Measurements from ENCODE around the gene POLR1A. TPM values are rescaled to one million over a fixed set of nuclear protein-coding genes. Genes with fewer than 3 reads are reported as not detected.
A peak's percentile ranks its signal among the peaks of the same experiment; 100 is the strongest.

The POLR1A gene
- total and polyA plus RNA-seq, 2 donors (not counting 3 experiments of a cell fraction or from before 2014, with no cell fraction given) = 7.6 to 40.7 TPM

DNA sequence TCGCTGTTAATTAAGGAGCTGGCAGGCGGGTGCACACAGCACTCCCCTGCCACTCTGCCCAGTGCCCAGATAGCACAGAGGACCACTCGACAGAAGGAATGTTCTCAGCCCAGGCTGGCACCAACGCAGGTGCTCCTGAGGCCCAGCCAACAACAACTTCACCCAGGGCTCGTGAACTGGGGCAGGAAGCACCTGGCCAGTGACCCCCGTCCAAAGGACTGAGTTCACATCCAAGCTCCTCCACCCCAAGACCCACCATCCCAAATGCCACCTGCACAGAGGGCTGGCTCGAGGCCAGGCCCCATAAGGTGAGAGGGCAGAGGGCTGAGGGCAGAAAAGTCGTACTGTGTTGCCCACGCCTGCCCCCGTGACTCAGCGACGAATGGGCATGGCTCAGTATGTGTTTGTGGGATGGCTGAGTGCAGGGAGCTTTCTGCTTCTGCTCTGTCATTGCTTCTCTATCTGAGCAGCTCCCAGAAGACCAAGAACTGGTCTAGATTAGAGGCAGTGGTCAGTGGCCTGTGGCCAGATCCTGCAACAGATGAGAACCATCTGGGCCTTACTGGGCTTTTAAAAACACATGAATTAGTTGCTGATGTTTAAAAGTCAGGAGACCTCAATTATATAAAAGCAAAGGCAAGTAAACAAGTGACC, 68.4 kb downstream of the POLR1A start:
- Histone ChIP-seq H3K9me1 (replicated peaks; ENCODE audit: control insufficient read depth, extremely low read depth, insufficient read depth, low read length) (no peaks in the 10 kb centered on the region), H3K9me3 (replicated peaks; ENCODE audit: control insufficient read depth, insufficient read depth, low read length) (no peaks in the 10 kb centered on the region), H2AFZ (ENCODE audit: low read depth, low read length) (no peak overlapping the region), H3K9ac (replicated peaks; ENCODE audit: extremely low read depth, insufficient read depth, low read length) (peak overlapping the region; percentile 66), H3K79me2 (ENCODE audit: control insufficient read depth, insufficient read depth, low read length) (no peaks in the 10 kb centered on the region), H3K4me2 (ENCODE audit: insufficient read depth, low read length) (peak overlapping the region; percentile 56), H3K36me3 (ENCODE audit: control insufficient read depth in 2 of 2, extremely low read depth in 1 of 2, insufficient read depth in 2 of 2, low read length in 2 of 2) (peaks cover 4 to 19% of the 10 kb centered on the region in 2 experiments), H3K27ac (ENCODE audit: insufficient read depth, low read depth, low read length) (peak overlapping the region; percentile 96), H3K27me3 (ENCODE audit: control insufficient read depth in 2 of 2, insufficient read depth in 2 of 2, low read length in 2 of 2) (no peaks in the 10 kb centered on the region), H4K20me1 (replicated peaks; ENCODE audit: control insufficient read depth, extremely low read depth, insufficient read depth, low read length) (no peaks in the 10 kb centered on the region), H3K4me3 (replicated peaks in 1 of 3; ENCODE audit: insufficient read depth in 1 of 3, low read depth in 1 of 3, low read length in 3 of 3) (no peak overlapping the region), H3K4me1 (ENCODE audit: control insufficient read depth, extremely low read depth, insufficient read depth, low read length) (peaks cover 43% of the 10 kb centered on the region)
- BruUV-seq (replicated peaks) = no TSS peak
- DNase-seq (ENCODE audit: low read depth, low spot score) (peak; percentile 89), FAIRE-seq (no peak)
- no peak for TF ChIP-seq JUN (IDR thresholded peaks at IDR 0.05; ENCODE audit: borderline replicate concordance, insufficient read depth, insufficient read length, low read depth)
- peak; percentile 75 for TF ChIP-seq POLR2AphosphoS5 (IDR thresholded peaks at IDR 0.05; ENCODE audit: insufficient read depth, low read depth, low read length)
- TF ChIP-seq EZH2 (IDR thresholded peaks at IDR 0.05; ENCODE audit: borderline replicate concordance, low read depth, low read length, severe bottlenecking) = no peak
- no peak for TF ChIP-seq MAX (IDR thresholded peaks at IDR 0.05; ENCODE audit: insufficient read depth, insufficient read length)
- no peak for TF ChIP-seq MYC (IDR thresholded peaks at IDR 0.05; ENCODE audit: low read depth, low read length)
- TF ChIP-seq, protein P1, sequence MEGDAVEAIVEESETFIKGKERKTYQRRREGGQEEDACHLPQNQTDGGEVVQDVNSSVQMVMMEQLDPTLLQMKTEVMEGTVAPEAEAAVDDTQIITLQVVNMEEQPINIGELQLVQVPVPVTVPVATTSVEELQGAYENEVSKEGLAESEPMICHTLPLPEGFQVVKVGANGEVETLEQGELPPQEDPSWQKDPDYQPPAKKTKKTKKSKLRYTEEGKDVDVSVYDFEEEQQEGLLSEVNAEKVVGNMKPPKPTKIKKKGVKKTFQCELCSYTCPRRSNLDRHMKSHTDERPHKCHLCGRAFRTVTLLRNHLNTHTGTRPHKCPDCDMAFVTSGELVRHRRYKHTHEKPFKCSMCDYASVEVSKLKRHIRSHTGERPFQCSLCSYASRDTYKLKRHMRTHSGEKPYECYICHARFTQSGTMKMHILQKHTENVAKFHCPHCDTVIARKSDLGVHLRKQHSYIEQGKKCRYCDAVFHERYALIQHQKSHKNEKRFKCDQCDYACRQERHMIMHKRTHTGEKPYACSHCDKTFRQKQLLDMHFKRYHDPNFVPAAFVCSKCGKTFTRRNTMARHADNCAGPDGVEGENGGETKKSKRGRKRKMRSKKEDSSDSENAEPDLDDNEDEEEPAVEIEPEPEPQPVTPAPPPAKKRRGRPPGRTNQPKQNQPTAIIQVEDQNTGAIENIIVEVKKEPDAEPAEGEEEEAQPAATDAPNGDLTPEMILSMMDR (IDR thresholded peaks at IDR 0.05; ENCODE audit: extremely low read depth in 1 of 2, insufficient read depth in 1 of 2, low read depth in 1 of 2, low read length in 2 of 2) = no peak
- TF ChIP-seq FOS (IDR thresholded peaks at IDR 0.05; ENCODE audit: borderline replicate concordance, insufficient read depth, low read length) = peak; percentile 68
- TF ChIP-seq GATA2 (IDR thresholded peaks at IDR 0.05; ENCODE audit: insufficient read depth, insufficient read length, low read depth, low read length) = no peak
- no peak for TF ChIP-seq POLR2A (IDR thresholded peaks at IDR 0.05; ENCODE audit: low read depth, low read length)
- intact Hi-C loops (cut with micrococcal nuclease) = loop anchor here (1.0 kb wide), 1 partner anchor 35 kb away; no protein-coding TSS in a partner anchor
- dilution Hi-C loops (cut with MboI; ENCODE audit: extremely low pct_ligation_motif_present, low sequenced_read_pairs) = no loop called here
- CTCF ChIA-PET = interaction anchor here (0.7 to 6.6 kb wide), 14 partner anchors 7 to 308 kb away, joined by 3 to 95 read pairs (median 6); partner anchors contain the start of gene ST3GAL5
- POLR2A ChIA-PET = interaction anchor here (0.5 to 2.5 kb wide), 4 partner anchors 9 to 593 kb away, joined by 5 to 9 read pairs (median 7); partner anchors contain the start of gene ST3GAL5

Measured in endothelial cell of umbilical vein (primary cell).